Bronchial epithelial cell (primary cell): ENCODE measurements around the gene PHACTR1. TPM values are rescaled to one million over a fixed set of nuclear protein-coding genes. Genes with fewer than 3 reads are reported as not detected.

Source experiments
- DNase-seq: peaks from one replicate; pipeline ENCODE4 v3.0.0-alpha.2; 2010; ENCODE audit warnings: low read depth
- FAIRE-seq: peaks from 2 replicates; lab custom pipeline; 2011; peaks lifted over from hg19 to GRCh38; lab: Jason Lieb, UNC
- H3K27me3 ChIP-seq: 2 replicates; pipeline ENCODE4 v1.5.1; 2011; ENCODE audit warnings: low read length; ENCODE audit not compliant: control insufficient read depth, insufficient read depth
- H3K36me3 ChIP-seq: 2 replicates; pipeline ENCODE4 v1.5.1; 2011; ENCODE audit warnings: low read length; ENCODE audit not compliant: control insufficient read depth, insufficient read depth
- H3K4me3 ChIP-seq: 2 replicates; pipeline ENCODE4 v1.5.1; 2011; ENCODE audit warnings: mild to moderate bottlenecking, low read depth, low read length, control low read depth
- CTCF ChIP-seq: IDR thresholded peaks from 2 replicates; pipeline ENCODE4 v1.5.1; 2011; ENCODE audit warnings: mild to moderate bottlenecking, moderate library complexity, low read length, control low read depth, inconsistent platforms; ENCODE audit not compliant: insufficient read depth, severe bottlenecking
- total RNA-seq: library from RNA; depleted of rRNA; stranded (reverse); fragments of >200 nt; gene quantifications from 2 replicates; pipeline ENCODE4 v1.2.1, GENCODE V29; 2014

PHACTR1 gene
- total RNA-seq, 1 donor from 2014 or later, result under 0.01 TPM

GRCh38 chr6:12957321-12958051, 240.9 kb downstream of the PHACTR1 start:
- no peak for FAIRE-seq
- no peak for TF ChIP-seq CTCF
- H3K36me3 ChIP-seq, result no peaks in the 10 kb centered on the region
- peak; percentile 60 for DNase-seq
- peak overlapping the region; percentile 43 for H3K4me3 ChIP-seq
- H3K27me3 ChIP-seq, result no peaks in the 10 kb centered on the region

- DNase-seq (peak; percentile 8), FAIRE-seq (no peak)
- no peaks in the 10 kb centered on the region for H3K36me3 ChIP-seq
- H3K27me3 ChIP-seq, result no peaks in the 10 kb centered on the region
- peak overlapping the region; percentile 43 for H3K4me3 ChIP-seq
- no peak for TF ChIP-seq CTCF
Measured at GRCh38 chr6:12958052-12958706, 241.6 kb downstream of the PHACTR1 start.

GRCh38 chr6:12961761-12962160, 245.2 kb downstream of the PHACTR1 start:
- H3K27me3 ChIP-seq, result no peaks in the 10 kb centered on the region
- no peaks in the 10 kb centered on the region for H3K36me3 ChIP-seq
- H3K4me3 ChIP-seq, result no peak overlapping the region
- TF ChIP-seq CTCF, result no peak
- no peak for FAIRE-seq
- no peak for DNase-seq

GRCh38 chr6:12962529-12962928, 246.0 kb downstream of the PHACTR1 start:
- Histone ChIP-seq H3K27me3 (peaks cover 3% of the 10 kb centered on the region), H3K36me3 (no peaks in the 10 kb centered on the region), H3K4me3 (no peak overlapping the region)
- no peak for FAIRE-seq
- DNase-seq, result no peak
- no peak for TF ChIP-seq CTCF

GRCh38 chr6:12962987-12963386, 246.4 kb downstream of the PHACTR1 start:
- TF ChIP-seq CTCF, result no peak
- H3K36me3 ChIP-seq, result no peaks in the 10 kb centered on the region
- FAIRE-seq, result no peak
- peak; percentile 47 for DNase-seq
- H3K4me3 ChIP-seq, result no peak overlapping the region
- H3K27me3 ChIP-seq, result peaks cover 3% of the 10 kb centered on the region
